ENCODE data around the gene ZDHHC21. TPM values are rescaled to one million over a fixed set of nuclear protein-coding genes. Genes with fewer than 3 reads are reported as not detected.
"Not testable (repeated sequence)": the region's sequence is repeated elsewhere in the genome, so short reads cannot be mapped to it uniquely, and the experiment has no call there.

The ZDHHC21 gene
- total RNA-seq, 2 donors from 2014 or later, result 8.0 to 11.6 TPM

DNA sequence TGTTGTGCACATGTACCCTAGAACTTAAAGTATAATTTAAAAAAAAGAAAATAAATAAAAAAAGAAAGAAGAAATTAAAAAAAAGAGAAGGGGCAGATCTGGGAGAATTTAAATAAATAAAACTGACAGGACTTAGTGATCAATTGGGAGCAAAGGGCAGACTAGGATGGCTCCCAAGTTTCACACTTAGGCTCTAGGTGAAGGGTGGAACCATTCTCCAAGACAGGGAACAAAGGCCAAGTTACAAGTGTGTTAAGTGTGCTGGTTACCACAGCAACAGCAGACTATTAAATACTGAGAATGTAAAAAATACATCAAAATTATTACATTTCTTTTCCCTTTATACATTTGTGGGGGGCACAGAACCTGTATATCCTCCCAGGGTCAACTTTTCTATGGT is 7.1 kb downstream of the ZDHHC21 start:
- H3K4me1 ChIP-seq (replicated peaks), result no peaks in the 10 kb centered on the region
- intact Hi-C loops (cut with DNase I), result no loop called here
- H3K9me3 ChIP-seq, result no peaks in the 10 kb centered on the region
- H3K27me3 ChIP-seq (replicated peaks; ENCODE audit: insufficient read depth), result no peaks in the 10 kb centered on the region
- H3K36me3 ChIP-seq, result no peaks in the 10 kb centered on the region
- no peak overlapping the region for H3K27ac ChIP-seq
- H3K4me3 ChIP-seq, result no peak overlapping the region
- TF ChIP-seq POLR2AphosphoS5 (IDR thresholded peaks at IDR 0.05) (no peak), POLR2A (IDR thresholded peaks at IDR 0.05) (no peak)
- TF ChIP-seq, protein P1, sequence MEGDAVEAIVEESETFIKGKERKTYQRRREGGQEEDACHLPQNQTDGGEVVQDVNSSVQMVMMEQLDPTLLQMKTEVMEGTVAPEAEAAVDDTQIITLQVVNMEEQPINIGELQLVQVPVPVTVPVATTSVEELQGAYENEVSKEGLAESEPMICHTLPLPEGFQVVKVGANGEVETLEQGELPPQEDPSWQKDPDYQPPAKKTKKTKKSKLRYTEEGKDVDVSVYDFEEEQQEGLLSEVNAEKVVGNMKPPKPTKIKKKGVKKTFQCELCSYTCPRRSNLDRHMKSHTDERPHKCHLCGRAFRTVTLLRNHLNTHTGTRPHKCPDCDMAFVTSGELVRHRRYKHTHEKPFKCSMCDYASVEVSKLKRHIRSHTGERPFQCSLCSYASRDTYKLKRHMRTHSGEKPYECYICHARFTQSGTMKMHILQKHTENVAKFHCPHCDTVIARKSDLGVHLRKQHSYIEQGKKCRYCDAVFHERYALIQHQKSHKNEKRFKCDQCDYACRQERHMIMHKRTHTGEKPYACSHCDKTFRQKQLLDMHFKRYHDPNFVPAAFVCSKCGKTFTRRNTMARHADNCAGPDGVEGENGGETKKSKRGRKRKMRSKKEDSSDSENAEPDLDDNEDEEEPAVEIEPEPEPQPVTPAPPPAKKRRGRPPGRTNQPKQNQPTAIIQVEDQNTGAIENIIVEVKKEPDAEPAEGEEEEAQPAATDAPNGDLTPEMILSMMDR (IDR thresholded peaks at IDR 0.05), result no peak
- DNase-seq (ENCODE audit: low spot score), result no peak

DNA sequence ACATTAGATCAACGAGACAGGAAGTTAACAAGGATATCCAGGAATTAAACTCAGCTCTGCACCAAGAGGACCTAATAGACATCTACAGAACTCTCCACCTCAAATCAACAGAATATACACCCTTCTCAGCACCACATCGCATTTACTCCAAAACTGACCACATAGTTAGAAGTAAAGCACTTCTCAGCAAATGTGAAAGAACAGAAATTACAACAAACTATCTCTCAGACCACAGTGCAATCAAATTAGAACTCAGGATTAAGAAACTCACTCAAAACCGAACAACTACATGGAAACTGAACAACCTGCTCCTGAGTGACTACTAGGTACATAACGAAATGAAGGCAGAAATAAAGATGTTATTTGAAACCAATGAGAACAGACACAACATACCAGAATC is 10.6 kb downstream of the ZDHHC21 start:
- H3K27ac ChIP-seq; H3K4me3 ChIP-seq; H3K4me1 ChIP-seq (replicated peaks); H3K36me3 ChIP-seq; DNase-seq (ENCODE audit: low spot score); H3K27me3 ChIP-seq (replicated peaks; ENCODE audit: insufficient read depth); H3K9me3 ChIP-seq; intact Hi-C loops (cut with DNase I): not testable (repeated sequence)
- WGBS, result 93% methylated on average over 4 of the region's 4 CpGs

GRCh38 chr9:14678776-14679175 is 14.5 kb downstream of the ZDHHC21 start:
- H3K27me3 ChIP-seq (replicated peaks; ENCODE audit: insufficient read depth), result no peaks in the 10 kb centered on the region
- no peaks in the 10 kb centered on the region for H3K9me3 ChIP-seq
- H3K4me1 ChIP-seq (replicated peaks), result no peaks in the 10 kb centered on the region
- WGBS, result 86% methylated on average over 3 of the region's 3 CpGs
- intact Hi-C loops (cut with DNase I), result no loop called here
- no peaks in the 10 kb centered on the region for H3K36me3 ChIP-seq
- no peak overlapping the region for H3K27ac ChIP-seq
- H3K4me3 ChIP-seq, result no peak overlapping the region
- TF ChIP-seq POLR2AphosphoS5 (IDR thresholded peaks at IDR 0.05), result no peak
- TF ChIP-seq, protein P1 (IDR thresholded peaks at IDR 0.05), result no peak
- no peak for TF ChIP-seq POLR2A (IDR thresholded peaks at IDR 0.05)
- no peak for DNase-seq (ENCODE audit: low spot score)

GRCh38 chr9:14677872-14678271 is 15.4 kb downstream of the ZDHHC21 start:
- Histone ChIP-seq H3K27ac (no peak overlapping the region), H3K36me3 (no peaks in the 10 kb centered on the region), H3K9me3 (no peaks in the 10 kb centered on the region), H3K4me3 (no peak overlapping the region), H3K4me1 (replicated peaks) (no peaks in the 10 kb centered on the region), H3K27me3 (replicated peaks; ENCODE audit: insufficient read depth) (no peaks in the 10 kb centered on the region)
- TF ChIP-seq POLR2AphosphoS5 (IDR thresholded peaks at IDR 0.05) (no peak), POLR2A (IDR thresholded peaks at IDR 0.05) (no peak)
- TF ChIP-seq, protein P1 (IDR thresholded peaks at IDR 0.05), result no peak
- intact Hi-C loops (cut with DNase I), result no loop called here
- DNase-seq (ENCODE audit: low spot score), result no peak
- WGBS, result 92% methylated on average over 6 of the region's 6 CpGs

GRCh38 chr9:14677396-14677795 is 15.8 kb downstream of the ZDHHC21 start:
- DNase-seq (ENCODE audit: low spot score), result no peak
- no peak overlapping the region for H3K4me3 ChIP-seq
- H3K27me3 ChIP-seq (replicated peaks; ENCODE audit: insufficient read depth), result no peaks in the 10 kb centered on the region
- intact Hi-C loops (cut with DNase I), result no loop called here
- H3K27ac ChIP-seq, result no peak overlapping the region
- H3K36me3 ChIP-seq, result no peaks in the 10 kb centered on the region
- TF ChIP-seq, protein P1 (IDR thresholded peaks at IDR 0.05), result no peak
- TF ChIP-seq POLR2A (IDR thresholded peaks at IDR 0.05) (no peak), POLR2AphosphoS5 (IDR thresholded peaks at IDR 0.05) (no peak)
- H3K4me1 ChIP-seq (replicated peaks), result no peaks in the 10 kb centered on the region
- H3K9me3 ChIP-seq, result no peaks in the 10 kb centered on the region
- 71% methylated on average over 2 of the region's 2 CpGs for WGBS

Measured in prostate gland (tissue), 2 donors.